ENCODE results near the gene LIMS2. TPM values are rescaled to one million over a fixed set of nuclear protein-coding genes. Genes with fewer than 3 reads are reported as not detected.

The LIMS2 gene
- total RNA-seq, 6 donors from 2014 or later, result 33.6 to 169 (median 109) TPM

GRCh38 chr2:127638361-127639110, 36.8 kb downstream of the LIMS2 start:
- ATAC-seq (ENCODE audit: low FRiP score in 2 of 2) (peak in 1 of 2 donors; percentile 1), DNase-seq (peak; percentile 68 to 78)
- H3K4me3 ChIP-seq, result peak overlapping the region in 1 of 4 donors; percentile 3

DNA sequence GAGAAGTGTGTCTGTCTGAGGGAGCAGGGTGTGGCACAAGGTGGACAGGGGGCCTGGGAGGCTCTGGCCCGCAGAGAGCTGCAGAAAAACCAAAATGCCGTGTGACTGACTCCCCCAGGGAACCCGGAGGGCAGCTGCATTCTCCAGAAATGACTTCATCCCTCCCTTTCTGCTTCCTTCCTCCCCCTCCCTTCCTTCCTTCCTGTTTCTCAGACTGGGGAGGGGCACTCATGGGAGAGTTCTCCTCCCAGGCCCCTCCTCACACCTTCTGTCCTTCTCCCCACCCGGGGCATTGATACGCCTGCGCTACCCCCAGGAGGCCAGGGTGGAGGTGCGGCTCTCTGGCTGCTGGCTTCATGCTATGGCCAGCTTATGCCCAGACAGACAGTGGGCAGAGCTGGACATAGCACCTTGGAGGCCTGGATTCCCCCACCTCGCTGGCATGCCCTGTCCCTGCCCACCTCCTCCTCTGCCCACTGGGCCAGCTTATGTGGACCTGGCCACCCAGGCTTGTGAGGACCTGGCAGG, 37.5 kb downstream of the LIMS2 start:
- TF ChIP-seq POLR2A (IDR thresholded peaks at IDR 0.05) (peak in 1 of 4 donors; percentile 9), EP300 (IDR thresholded peaks at IDR 0.05) (peak in 2 of 4 donors; percentile 93 to 97), CTCF (IDR thresholded peaks at IDR 0.05) (no peak), POLR2AphosphoS5 (IDR thresholded peaks at IDR 0.05) (peak; percentile 47 to 54)
- peak; percentile 39 to 53 for DNase-seq
- H3K27me3 ChIP-seq, result no peaks in the 10 kb centered on the region
- 22 to 31% methylated on average over 8 of the region's 8 CpGs for WGBS, 2 donors
- H3K27ac ChIP-seq, result peak overlapping the region; percentile 86 to 93 (median 86)
- peaks cover 61 to 98% (median 85%) of the 10 kb centered on the region in 4 donors for H3K4me1 ChIP-seq
- peaks cover 0 to 37% (median 0%) of the 10 kb centered on the region in 4 donors for H3K36me3 ChIP-seq
- peak; percentile 3 to 60 for ATAC-seq (ENCODE audit: low FRiP score in 2 of 2)
- H3K9me3 ChIP-seq, result no peaks in the 10 kb centered on the region
- no peak overlapping the region for H3K4me3 ChIP-seq

More at GRCh38 chr2:127638361-127639110, 36.8 kb downstream of the LIMS2 start:
- H3K27ac ChIP-seq, result peak overlapping the region; percentile 86 to 93 (median 86)
- H3K9me3 ChIP-seq, result no peaks in the 10 kb centered on the region
- TF ChIP-seq CTCF (IDR thresholded peaks at IDR 0.05) (no peak), POLR2AphosphoS5 (IDR thresholded peaks at IDR 0.05) (no peak), POLR2A (IDR thresholded peaks at IDR 0.05) (no peak)
- peaks cover 0 to 37% (median 0%) of the 10 kb centered on the region in 4 donors for H3K36me3 ChIP-seq
- H3K27me3 ChIP-seq, result no peaks in the 10 kb centered on the region
- 67 to 69% methylated on average over 18 to 20 of the region's 23 CpGs for WGBS, 2 donors
- peaks cover 57 to 92% (median 83%) of the 10 kb centered on the region in 4 donors for H3K4me1 ChIP-seq

DNA sequence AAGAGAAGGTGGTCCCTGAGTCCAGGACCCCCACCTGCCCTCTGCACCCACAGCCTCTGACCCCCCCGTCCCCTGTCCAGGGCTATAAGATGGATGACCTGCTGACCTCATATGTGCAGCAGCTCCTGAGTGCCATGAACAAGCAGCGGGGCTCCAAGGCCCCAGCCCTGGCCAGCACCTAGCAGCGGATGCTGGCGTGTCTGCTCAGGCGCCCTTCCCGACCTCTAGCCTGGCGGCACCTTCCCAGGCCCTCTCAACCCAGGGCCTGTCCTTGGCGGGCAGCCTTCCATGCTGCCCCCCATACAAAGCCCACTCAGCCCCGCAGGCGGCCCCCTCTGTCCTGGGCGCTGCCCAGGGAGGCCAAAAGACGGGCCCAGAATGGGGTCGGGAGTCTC, 38.1 kb downstream of the LIMS2 start:
- WGBS, 2 donors, result 48 to 77% methylated on average over 11 to 13 of the region's 13 CpGs
- DNase-seq, result peak in 1 of 2 donors; percentile 74
- H3K27ac ChIP-seq, result peak overlapping the region; percentile 86 to 93 (median 86)
- peaks cover 0 to 36% (median 0%) of the 10 kb centered on the region in 4 donors for H3K36me3 ChIP-seq
- TF ChIP-seq POLR2AphosphoS5 (IDR thresholded peaks at IDR 0.05), result no peak
- no peak for TF ChIP-seq POLR2A (IDR thresholded peaks at IDR 0.05)
- no peak for TF ChIP-seq EP300 (IDR thresholded peaks at IDR 0.05)
- no peak for TF ChIP-seq CTCF (IDR thresholded peaks at IDR 0.05)
- H3K4me3 ChIP-seq, result no peak overlapping the region
- H3K9me3 ChIP-seq, result no peaks in the 10 kb centered on the region
- no peaks in the 10 kb centered on the region for H3K27me3 ChIP-seq
- H3K4me1 ChIP-seq, result peaks cover 61 to 97% (median 82%) of the 10 kb centered on the region in 4 donors
- ATAC-seq (ENCODE audit: low FRiP score in 2 of 2), result no peak

- ATAC-seq (ENCODE audit: low FRiP score in 2 of 2) (no peak), DNase-seq (peak in 1 of 2 donors; percentile 69)
- no peaks in the 10 kb centered on the region for H3K9me3 ChIP-seq
- 91 to 93% methylated on average over 26 to 31 of the region's 33 CpGs for WGBS, 2 donors
- no peak overlapping the region for H3K4me3 ChIP-seq
- no peak for TF ChIP-seq POLR2AphosphoS5 (IDR thresholded peaks at IDR 0.05)
- no peak for TF ChIP-seq CTCF (IDR thresholded peaks at IDR 0.05)
- TF ChIP-seq POLR2A (IDR thresholded peaks at IDR 0.05), result no peak
- TF ChIP-seq EP300 (IDR thresholded peaks at IDR 0.05), result no peak
- no peaks in the 10 kb centered on the region for H3K27me3 ChIP-seq
- peaks cover 56 to 93% (median 78%) of the 10 kb centered on the region in 4 donors for H3K4me1 ChIP-seq
- H3K36me3 ChIP-seq, result peaks cover 0 to 29% (median 0%) of the 10 kb centered on the region in 4 donors
- peak overlapping the region; percentile 86 to 93 (median 86) for H3K27ac ChIP-seq
Observed at GRCh38 chr2:127636248-127637235, 38.8 kb downstream of the LIMS2 start.

Measured in upper lobe of left lung (tissue), 6 donors.